Middle frontal gyrus (tissue), 1 donor: ENCODE results near the gene RPL27A.

Experiments used
- DNase-seq: peaks from one replicate; pipeline ENCODE4 v3.0.0-alpha.2; 2015; ENCODE audit warnings: low spot score; ENCODE audit errors: extremely low spot score

RPL27A gene

DNA sequence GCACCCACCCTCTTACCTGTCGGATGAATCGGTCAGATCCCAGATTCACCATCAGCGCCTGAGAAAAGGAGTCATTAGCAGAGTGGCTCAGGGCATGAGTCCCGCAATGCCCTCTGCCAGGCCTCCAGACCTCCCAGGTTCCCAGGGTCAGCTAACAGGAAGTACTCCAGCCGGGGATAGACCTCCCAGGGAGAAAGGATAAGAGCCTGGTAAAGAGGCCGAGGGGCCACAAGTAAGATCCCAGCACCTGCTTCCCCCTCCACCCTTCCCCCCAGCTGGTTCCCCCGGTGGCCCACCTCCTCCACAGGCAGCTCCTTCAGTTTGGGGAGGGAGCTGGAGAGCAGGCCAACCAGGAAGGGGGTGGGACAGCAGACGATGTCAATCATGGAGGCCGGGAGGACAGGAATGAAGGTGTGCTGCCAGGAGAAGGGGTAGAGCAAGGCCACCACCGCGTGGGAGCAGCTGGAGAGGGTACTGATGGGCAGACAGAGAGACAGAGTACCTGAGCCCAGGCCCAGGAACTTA, 16.4 kb downstream of the RPL27A start:
- no peak for DNase-seq

DNA sequence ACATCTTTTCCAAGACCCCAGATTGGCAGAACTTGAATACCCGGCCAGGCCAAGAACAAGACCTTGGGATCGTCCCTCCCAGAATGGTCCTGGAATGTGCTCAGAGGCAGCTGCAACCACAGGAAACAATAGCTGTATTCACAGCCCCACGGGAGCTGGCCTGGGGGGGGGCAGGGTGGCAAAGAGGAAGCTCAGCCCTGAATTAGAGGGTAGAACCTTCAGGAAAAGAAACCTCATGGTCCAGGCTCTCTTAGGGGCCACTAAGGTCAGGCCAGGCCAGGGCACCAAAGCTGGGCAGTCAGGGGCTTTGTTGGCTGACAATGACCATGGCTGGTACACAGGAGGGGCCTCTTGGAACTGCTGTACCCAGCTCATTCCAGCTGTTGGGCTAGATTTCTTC, 17.3 kb downstream of the RPL27A start:
- DNase-seq = no peak

DNA sequence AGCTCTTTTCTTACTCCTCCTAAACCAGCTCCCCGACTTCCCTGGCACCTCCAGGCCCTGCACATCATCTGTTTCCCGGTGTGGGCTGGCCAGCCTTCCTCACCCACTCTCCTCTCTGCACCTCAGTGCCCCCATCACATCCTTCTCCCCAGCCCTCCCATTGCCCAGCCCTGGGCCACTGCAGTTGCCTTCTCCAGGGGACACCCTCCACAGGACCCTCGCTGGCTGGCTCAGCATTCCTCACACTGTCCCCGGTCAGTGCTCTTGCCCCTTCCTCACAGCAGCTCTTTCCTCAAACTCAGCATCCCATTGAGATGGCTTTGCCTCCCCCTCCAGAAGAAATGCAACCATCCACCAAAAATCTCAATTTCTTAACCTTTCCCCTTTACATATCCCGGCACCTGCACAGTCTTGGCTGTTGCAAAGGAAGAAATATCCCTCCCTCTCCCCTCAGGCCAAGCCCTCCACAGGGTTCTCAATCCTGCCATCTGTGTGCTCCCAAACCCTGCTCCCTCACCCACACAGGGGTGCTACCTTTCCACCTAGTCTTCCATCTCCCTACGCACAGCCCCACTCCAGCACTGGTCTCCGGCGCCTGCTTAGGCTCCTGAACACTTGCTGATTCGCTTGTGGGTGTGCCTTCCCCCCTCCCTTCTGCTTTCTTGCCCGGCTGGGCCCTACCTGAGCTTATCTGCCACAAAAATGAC, 19.5 kb downstream of the RPL27A start:
- DNase-seq = no peak

DNA sequence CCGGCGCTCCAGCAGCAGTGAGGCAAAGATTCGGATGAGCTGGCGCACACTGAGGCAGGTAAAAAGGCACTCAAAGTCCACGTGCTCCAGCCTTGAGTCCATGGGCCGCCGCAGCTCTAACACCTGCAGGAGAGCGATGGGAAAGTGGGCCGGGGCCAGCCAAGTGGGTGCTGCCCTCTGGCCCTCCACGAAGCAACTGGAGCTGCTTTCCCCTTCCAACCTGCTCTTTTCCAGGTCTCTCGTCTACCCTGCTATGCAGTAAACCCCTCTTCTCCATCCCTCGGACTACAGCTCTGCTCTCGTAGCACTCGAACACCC, 20.0 kb downstream of the RPL27A start:
- no peak for DNase-seq

GRCh38 chr11:8704136-8704535, 21.5 kb downstream of the RPL27A start:
- no peak for DNase-seq

- no peak for DNase-seq
These were observed 22.6 kb downstream of the RPL27A start for GRCh38 chr11:8705146-8705545.

DNA sequence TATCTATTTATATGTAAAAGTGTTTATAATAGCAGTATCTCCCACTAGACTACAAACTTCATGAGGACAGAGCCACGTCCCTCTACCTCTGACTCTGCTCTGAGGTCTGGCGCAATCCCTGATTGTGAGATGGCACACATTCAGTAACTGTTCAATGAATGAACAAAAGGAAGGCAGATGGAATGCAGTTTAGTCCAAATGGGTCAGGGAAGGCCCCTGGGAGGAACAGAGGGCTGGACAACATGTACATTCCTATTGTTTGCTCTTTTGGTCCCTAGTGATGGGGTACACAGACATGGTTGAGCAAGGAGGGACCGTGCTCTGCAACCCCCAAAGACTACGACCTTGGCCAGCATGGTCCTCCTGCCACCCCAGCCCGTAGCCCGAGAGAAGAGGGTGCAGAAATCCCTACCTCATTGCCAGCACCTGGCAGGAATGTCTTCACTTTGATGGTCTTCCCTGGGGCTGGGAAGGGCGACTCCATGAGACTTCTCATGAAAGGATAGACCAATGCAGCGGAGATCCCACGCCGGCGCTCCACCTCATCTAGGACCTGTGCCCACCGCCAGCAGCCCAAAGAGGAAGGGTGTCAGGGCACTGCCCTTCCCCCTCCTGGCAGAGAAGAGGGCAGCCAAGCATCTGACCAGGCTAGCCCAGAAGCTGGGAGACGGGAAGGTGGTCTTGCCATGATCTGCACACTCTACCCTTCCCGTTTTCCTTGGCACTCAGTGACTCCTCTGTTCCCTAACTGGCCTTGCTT, 24.3 kb downstream of the RPL27A start:
- DNase-seq = no peak

GRCh38 chr11:8707541-8708191, 25.1 kb downstream of the RPL27A start:
- no peak for DNase-seq

DNA sequence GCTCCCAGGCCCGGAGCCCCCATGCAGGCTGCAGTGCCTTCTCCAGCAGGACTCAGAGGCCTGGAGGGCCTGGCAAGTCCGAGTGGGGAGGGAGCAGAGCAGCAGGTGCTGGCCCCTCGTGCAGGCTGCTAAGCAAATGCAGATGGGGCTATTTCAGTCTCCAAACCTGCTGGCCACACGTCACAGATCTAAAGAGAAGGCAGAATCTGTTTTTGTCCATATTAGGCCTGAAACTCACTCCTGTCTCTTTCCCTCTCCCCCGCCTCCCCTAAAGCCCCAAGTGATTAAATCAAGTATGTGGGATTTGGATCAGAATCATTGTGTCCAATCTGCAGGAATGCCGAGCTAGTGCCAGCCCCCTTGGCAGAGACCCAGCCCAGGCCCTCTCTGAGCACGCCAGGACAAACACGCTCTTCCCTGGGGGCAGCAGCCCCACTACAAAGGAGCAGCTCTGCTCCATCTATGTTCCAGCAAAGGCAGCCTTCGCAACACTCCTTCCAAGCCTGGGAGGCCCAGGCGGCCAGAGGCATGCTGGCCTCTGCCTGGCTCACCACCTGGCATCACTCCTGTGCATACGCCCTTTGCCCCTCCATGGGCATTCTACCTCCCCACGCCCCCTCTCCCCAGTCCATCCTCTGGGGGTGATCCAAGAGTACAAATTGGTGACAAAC, 26.5 kb downstream of the RPL27A start:
- DNase-seq = peak; percentile 7

DNA sequence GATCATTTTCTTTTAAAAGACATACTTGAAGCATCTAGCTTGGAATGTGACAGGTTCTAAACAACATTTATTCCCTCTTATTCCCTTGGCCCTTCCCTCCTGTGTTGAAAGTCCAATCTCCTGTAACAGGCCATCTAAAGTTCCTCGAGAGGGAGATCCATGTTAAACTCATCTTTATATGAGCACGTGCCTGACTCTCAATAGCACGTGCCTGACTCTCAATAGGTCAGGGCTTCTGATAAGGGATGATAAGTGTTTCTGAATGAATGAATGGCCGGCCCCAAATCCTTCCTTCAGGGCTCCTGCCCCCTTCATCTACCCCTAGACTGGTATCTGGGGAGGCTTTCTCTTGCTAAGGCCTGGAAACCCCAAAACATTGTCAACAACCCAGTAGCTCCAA, 27.2 kb downstream of the RPL27A start:
- DNase-seq = no peak

GRCh38 chr11:8711895-8712442, 29.4 kb downstream of the RPL27A start:
- no peak for DNase-seq

DNA sequence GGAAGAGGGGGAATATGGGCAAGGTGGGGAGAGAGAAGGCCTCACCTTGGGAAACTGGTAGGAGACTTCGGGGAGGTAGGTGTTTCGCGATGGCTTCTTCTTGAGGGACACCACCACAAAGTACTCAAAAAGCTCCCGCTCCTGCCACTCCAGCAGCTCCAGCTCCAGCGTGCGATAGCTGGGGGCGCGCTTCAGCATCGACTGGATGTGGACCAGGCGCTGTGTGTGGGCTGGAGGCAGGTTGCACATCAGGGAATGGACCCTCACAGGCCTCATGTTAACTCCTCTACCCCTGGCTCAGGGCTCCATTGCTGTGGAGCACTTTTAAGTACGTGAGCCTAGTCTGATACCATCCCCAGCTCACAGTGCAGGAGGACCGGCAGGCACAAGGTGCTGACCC, 29.9 kb downstream of the RPL27A start:
- no peak for DNase-seq

- DNase-seq = no peak
These were observed 31.3 kb downstream of the RPL27A start for GRCh38 chr11:8713760-8714454.

DNA sequence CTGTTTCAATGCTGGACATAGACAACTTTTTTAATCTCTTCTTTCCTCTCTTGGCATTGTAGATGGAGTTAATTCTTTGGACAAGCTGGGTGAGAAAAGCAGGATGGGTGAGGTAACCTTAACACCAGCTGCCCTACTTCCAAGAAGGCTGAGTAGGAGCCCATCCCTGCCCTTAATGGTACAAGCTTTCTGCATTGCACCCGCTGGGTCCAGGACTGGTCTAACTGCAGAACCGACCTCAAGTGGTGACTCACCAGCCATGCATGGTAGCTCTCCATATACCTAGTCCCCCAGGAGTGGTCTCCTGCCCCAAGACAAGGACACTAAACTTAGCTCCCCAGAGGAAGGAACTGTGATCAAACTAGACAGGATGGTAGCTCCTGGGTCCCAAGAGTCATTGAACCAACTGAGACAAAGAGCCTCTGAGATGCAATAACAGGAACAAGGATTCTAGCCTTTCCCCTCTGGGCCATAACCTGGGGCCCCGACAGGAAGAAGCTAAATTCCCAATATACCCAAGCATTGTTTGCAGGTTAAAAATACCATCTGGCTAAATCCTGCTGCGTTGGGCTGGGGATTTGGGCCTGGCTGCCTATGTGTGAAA, 32.1 kb downstream of the RPL27A start:
- DNase-seq = no peak

DNA sequence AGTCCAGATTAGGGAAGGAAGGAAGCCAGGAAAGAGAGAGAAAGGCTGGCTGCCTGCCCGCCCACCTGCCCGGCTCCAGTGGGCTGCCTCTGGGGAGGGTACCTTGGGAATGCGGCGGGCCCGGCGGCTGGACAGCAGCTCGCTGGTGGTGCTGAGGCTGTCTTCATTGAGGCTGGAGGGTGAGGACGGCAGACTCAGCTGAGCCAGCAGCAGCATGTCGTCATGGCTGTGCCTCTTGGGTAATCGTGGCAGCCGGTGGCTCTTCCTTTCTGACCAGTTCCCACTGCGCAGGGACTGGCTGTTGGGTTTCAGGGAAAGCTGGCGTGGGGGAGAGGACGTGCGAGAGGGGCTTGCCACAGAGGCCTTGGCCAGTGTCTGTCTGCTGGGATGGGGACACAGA, 32.9 kb downstream of the RPL27A start:
- DNase-seq = no peak

DNA sequence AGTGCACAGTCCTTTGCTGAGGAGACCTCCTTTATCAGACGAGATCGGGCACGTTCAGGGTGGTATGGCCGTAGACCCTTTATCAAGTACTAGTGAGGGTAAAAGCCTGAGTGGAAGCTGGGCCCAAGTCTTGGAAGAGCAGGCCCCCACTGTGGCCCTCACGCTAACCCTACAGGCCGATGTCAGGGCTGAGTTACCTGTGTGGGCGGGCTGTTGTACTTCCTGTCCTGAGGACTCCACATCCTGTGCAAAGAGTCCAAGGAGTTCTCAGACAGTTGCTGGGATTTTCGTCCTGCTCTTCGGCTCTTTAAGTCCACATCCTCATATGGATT, 34.9 kb downstream of the RPL27A start:
- DNase-seq = no peak

DNA sequence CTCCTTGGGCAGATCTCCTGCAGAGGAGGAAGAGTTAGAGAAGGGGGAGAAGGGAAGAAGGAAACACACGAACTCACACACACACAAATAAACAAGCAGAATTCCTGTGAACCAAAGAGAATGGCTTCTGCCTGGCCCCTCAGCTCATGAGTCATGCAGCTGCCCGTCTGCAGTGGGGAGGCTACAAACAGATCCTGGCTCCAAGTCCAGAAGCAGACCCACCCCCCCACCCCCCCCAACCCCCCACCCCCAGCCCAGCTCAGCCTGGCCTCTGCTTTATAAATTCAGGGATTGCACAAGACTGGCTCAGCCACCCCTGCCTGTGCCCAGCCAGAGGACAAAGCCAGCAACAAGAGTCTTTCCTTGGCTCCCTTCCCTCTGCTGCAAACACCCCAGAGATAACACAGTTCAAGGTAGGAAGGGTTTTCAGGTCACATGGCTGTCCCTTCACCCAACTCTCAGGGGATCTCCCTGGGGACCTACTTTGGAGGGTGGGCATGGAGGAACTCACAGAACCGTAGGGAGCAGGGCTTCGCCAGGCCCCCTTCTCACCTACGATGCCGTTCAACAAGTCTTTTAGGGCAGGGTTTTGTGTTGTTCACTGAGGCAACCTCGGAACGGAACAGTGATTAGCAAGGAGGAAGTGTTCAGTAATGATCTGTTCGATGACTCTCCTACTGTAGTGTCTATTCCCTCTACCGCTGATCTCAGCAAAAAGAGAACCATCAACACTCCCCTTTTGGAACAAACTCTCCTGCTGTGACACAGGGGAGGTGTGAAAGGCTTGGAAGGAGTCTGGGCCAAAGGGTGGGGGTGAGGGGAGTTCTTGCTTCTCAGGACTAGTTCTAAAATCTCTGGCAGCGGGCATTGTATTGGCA, 35.5 kb downstream of the RPL27A start:
- DNase-seq = no peak

GRCh38 chr11:8719211-8719649, 36.6 kb downstream of the RPL27A start:
- DNase-seq = no peak

DNA sequence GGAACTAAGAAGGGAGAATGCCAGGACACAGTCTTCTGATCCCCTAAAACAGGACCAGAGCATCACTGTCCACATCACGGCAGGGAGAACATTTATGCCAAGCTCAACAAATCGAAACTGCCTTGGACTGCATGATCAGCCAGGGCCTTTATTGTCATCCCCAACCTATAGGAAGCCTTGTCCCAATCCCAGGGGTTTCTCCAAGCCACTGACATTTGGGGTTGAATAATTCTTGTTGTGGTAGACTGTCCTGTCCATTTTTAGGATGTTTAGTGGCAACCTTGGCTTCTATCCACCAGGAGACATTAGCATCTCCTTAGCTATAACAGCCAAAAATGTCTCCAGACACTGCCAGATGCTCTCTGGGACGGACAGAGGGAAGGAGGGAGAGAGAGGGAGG, 37.1 kb downstream of the RPL27A start:
- DNase-seq = no peak

- DNase-seq = no peak
These were observed 37.8 kb downstream of the RPL27A start for GRCh38 chr11:8720352-8720751.
